GM18508 (cell line): ENCODE data around the gene WFIKKN2.
"Not testable (repeated sequence)": the region's sequence is repeated elsewhere in the genome, so short reads cannot be mapped to it uniquely, and the experiment has no call there.

ENCODE experiments used
- ATAC-seq: cut with Tn5 transposase; IDR thresholded peaks from one replicate; pipeline ENCODE4 v1.9.1; 2021; ENCODE audit warnings: moderate number of reproducible peaks; ENCODE audit not compliant: insufficient read depth, unreplicated experiment

The WFIKKN2 gene

GRCh38 chr17:50848711-50849110 is 13.3 kb downstream of the WFIKKN2 start:
- no peak for ATAC-seq

DNA sequence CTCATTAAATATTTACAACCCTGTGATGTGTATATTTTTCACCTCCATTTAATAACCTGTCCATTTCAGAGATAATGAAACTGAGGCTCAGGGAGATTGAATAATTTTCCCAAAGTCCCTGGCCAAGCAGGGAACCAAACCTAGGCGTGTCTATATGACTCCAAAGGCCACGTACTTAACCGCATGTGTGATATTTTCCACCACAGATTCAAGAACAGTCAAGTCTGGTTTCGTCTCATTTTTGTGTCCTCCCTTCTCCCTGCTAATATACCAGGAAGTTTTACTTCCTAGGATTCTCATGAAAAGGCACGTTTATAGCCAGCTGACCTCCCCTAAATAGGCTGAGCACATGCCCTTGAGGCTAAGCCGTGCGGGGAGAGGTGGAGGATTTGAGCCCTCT is 15.3 kb downstream of the WFIKKN2 start:
- no peak for ATAC-seq

DNA sequence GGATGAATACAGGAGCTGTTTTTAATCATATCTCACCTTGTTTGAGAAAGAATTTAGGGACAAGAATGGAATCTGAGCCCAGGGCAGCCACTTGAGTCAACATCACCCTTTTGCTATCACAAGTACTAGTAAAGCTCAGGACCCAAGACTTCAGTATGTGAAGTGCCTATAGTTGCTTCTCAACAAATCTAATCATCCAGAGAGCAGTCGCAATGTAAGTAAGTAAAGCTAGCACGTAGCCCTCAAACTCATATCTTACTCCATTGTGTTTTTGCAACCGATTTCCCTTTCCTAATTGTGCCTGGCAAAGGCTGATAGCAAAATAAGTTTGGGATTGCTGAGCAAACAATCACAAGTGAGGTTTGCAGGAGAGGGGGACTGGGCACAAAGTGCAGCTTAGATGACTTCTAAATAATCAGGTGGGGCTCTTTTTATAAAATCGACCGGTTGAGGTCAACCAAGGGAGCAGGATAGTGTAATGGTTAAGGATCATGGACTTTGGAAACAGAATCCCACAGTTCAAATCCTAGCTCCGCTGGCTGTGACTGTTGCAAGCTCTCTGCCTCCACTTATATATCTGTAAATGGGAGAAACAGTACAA is 17.7 kb downstream of the WFIKKN2 start:
- no peak for ATAC-seq

DNA sequence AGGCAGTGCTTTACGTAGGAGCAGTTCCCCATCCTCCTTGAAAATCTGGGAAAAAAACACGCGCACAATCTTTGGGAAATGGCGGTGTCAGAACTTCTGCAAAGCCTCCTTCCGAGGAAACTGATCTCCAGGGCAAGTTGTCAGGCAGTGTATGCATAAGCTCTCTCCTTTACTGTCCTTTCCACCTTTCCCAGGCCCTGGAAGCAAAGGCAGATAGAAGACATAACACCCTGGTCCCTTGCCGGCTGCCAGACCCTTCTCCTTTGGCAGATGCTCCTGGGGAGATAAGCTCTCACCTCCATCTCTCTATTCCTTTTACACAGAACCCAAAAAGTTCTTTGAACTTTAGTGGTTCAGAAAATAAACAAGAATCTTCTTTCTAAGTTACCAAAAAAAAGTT is 18.4 kb downstream of the WFIKKN2 start:
- no peak for ATAC-seq

GRCh38 chr17:50855708-50856330 is 20.4 kb downstream of the WFIKKN2 start:
- no peak for ATAC-seq

- ATAC-seq: no peak
Measured at GRCh38 chr17:50856431-50856830, 21.0 kb downstream of the WFIKKN2 start.

GRCh38 chr17:50858486-50859225 is 23.3 kb downstream of the WFIKKN2 start:
- ATAC-seq: no peak

GRCh38 chr17:50859727-50860126 is 24.3 kb downstream of the WFIKKN2 start:
- not testable (repeated sequence) for ATAC-seq

DNA sequence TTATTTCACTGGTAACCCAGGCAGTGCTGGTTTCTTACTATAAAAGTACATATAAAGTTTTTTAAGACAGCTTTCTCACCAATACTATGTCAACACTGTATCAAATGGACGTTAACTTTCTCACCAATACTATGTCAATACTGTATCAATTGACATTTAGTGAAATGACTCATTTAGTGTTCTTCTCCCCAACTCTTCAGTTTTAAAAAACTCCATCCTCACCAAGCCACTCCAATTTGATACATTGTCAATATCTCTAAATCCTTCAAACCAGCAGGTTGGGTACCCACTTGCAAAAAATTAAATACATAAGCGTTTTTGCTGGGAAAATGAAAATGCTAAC is 25.9 kb downstream of the WFIKKN2 start:
- no peak for ATAC-seq

- no peak for ATAC-seq
Measured at GRCh38 chr17:50861822-50862528, 26.6 kb downstream of the WFIKKN2 start.

- ATAC-seq: no peak
Measured at GRCh38 chr17:50863221-50863843, 27.9 kb downstream of the WFIKKN2 start.

DNA sequence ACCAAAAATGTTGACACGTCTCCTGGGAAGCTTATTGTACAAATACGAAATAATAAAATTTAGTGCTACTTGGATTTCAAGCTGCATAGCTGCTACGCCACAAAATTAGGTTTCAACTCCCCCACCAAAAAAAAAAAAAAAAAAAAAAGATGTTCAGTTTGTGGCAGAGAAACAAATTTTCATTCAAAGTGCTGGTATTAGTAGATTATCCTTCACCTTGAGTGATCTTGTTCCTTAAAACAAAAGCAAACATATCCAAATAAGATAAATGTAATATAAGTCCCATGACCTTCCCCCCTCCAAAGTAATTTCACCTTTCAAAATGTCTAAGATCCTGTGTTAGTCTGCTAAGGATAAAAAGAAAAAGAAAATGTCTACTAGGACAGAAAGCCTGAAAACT is 28.5 kb downstream of the WFIKKN2 start:
- ATAC-seq: no peak

DNA sequence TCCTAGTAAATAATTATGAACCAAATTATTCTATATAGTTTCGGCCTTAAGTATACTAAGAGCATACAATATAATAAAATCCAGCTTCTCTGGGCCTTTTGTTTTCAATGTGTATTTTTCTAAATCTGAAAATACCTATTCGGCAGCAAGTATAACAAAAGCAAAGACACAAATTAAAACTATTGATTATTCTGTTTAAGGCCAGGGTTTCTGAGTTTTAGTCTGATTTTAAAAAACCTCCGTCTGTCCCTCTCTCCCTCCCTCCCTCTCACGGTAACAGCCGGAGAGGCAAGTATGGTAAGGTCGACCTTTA is 29.3 kb downstream of the WFIKKN2 start:
- ATAC-seq: no peak

DNA sequence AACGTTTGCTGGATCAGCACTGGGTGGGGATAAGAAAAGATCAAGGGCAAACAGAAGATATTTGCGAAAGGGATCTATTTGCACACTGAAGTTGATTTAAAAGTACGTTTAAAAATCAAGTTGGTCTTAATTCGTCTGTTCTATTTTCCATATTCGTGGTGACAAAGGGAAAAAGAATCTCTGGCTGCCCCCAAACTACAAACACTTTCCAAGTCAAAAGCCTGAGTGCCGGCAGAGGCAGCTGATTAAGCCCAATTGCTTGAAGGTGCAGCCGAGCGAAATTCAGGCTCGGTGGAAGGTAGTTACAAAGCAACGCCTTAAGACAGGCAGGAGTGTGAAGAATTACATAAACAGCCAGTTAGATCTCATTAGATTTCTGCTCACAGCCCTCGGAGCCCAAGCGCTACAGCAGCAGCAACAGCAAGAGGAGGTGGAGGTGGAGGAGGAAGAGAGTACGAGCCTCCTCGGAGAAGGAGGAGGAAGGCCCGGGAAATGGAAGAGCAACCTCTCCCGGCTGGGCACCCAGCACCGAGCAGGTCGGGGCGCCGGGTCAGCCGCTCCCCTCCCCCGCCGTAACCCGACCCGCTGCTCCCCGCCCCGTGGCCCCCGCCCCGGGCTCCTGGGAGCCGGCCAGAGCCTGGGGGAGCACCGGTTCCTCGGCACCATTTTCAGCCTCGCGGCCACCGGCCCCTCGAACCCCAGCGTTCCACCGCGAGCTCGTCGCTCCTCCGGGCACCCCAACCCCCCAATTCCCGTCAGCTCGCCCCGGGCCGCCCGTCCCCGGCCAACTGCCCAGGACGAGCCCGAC is 29.9 kb downstream of the WFIKKN2 start:
- no peak for ATAC-seq

DNA sequence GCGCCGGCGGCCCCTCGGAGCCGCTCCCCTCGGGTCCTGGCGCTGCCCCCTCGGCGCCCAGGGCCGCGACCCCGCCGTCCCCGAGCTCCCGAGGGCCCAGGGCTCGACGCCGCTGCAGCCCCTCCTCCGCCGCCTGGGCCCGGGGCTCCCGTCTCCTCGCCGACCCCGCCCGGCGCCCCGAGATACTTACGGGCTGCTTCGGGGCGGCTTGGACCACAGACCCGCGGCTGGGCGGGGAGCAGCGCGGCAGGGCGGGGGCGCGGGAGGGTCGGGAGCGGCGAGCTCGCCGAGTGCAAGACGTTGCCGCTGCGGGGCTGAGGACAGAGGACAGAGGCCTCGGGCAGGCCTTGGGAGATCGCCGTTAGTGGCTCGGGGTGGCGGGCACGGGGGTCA is 30.5 kb downstream of the WFIKKN2 start:
- no peak for ATAC-seq

- ATAC-seq: peak; percentile 34
Measured at GRCh38 chr17:50866261-50866949, 31.0 kb downstream of the WFIKKN2 start, which contains the start of gene TOB1. TOB1 (minus strand) TSS chr17:50866354; CDS start chr17:50864017, 2,337 bp downstream.

DNA sequence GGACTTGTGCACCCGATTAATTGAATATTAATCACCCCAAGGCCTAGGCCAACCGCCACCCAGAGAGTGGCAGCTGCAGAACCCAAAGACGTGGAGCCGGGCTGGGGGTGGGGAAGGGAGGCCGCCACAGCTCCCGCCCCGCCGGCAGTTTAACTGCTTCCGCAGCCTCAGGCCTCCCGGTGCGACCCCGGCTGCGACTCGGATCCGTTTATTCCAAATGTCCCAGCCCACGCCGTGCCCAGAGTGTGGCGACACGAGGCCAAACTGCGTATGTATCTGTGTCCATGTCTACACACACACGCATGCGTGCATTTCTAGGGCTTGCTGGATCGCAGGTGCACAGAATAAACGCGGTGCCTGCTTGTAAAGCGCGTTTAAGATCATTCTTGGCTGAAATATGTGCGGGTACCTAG is 31.6 kb downstream of the WFIKKN2 start:
- peak; percentile 23 for ATAC-seq

DNA sequence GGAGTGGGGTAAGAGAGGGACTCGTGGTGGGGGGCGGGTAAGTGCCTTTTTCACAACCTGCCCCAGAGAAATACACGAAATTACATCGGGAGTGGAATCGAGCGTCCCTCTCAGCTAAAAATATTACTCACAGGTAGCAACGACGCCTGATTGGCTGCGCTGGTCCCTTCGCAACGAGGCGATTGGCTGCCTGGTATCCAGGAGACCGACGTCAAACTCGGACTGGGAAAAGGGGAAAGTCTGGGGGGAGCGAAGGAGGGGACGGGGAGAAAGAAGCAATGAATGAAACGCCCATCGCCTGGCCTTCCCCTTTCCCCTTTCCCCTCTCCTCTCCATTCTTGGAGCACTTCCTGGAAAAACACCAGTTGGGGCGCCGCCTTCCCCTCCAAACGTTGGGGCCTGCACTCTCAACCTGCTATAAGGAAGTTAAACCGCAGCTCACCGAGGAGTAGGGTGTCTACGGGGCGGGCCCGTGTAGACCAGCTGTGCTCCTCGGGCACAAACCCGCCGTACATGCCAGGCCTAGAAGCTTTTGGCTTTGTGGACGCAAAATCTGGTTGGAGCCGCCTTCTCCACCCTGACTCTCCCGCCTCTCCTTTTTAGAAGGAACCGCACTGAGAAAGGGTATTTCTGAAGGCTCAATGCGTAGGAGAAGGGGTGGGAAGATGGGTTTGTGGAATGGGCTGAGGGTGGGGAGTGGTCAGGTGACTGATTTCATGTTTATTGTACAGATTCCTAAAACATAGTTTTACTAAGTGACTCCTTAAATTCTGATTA is 32.2 kb downstream of the WFIKKN2 start:
- ATAC-seq: peak; percentile 27

DNA sequence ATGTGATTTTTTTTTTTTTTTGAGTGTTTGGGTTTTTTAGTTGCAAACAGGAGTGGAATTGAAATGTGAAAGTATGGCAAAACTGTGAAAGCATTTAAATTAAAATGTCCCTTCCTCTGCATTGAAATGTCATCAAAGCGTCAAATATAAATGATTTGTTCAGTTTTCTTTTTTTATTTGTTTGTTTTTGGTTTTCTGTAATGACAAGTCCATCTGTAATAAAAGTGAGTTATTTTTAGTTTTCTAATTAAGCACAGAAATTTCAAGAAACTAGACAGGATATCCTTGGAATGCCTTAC is 32.7 kb downstream of the WFIKKN2 start:
- ATAC-seq: no peak
